ENCODE data around the gene TUBB6.

TUBB6 gene

DNA sequence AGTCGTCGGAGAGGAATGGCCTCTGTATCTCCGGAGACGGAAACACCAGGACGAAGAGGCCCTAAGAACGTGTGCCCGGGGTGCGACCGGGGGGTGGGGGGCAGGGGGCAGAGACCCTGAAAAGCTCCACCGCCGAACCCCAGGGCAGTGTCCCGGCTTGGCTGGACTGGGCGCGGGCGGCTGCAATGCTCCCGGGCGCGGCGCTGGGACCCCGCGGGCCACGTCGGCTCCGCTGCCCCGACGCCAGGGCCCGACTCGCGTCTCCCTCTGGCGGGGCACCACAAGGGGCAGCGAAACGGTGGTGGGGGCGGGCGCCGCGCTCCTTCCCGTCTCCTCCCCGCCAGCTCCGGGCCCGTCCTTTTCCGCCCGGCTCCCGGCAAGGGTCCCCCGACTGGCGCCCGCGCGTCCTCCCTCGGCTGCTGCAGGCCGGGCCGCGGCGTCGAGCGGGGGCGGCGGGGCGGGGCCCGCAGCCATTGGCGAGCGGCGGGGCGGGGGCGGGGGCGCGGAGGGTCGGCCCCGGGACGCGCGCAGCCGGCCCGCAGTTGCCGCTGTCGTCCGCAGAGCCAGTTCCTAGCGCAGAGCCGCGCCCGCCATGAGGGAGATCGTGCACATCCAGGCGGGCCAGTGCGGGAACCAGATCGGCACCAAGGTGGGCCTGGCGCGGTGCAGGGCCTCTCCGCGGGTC lies at the start of gene TUBB6:
TSS of gene TUBB6 (plus strand) at position 541 of the 685 bp plus-strand sequence. CDS start at position 593, 52 bp downstream.
- peak; percentile 75 for ATAC-seq
- Mint-ChIP-seq H3K36me3 (no peaks in the 10 kb centered on the region), H3K4me1 (peaks cover 24% of the 10 kb centered on the region), H3K9me3 (no peaks in the 10 kb centered on the region), H3K27ac (peak within 1 kb of the TSS; percentile 44), H3K27me3 (peaks cover 44% of the 10 kb centered on the region), H3K4me3 (peak within 1 kb of the TSS; percentile 78)

DNA sequence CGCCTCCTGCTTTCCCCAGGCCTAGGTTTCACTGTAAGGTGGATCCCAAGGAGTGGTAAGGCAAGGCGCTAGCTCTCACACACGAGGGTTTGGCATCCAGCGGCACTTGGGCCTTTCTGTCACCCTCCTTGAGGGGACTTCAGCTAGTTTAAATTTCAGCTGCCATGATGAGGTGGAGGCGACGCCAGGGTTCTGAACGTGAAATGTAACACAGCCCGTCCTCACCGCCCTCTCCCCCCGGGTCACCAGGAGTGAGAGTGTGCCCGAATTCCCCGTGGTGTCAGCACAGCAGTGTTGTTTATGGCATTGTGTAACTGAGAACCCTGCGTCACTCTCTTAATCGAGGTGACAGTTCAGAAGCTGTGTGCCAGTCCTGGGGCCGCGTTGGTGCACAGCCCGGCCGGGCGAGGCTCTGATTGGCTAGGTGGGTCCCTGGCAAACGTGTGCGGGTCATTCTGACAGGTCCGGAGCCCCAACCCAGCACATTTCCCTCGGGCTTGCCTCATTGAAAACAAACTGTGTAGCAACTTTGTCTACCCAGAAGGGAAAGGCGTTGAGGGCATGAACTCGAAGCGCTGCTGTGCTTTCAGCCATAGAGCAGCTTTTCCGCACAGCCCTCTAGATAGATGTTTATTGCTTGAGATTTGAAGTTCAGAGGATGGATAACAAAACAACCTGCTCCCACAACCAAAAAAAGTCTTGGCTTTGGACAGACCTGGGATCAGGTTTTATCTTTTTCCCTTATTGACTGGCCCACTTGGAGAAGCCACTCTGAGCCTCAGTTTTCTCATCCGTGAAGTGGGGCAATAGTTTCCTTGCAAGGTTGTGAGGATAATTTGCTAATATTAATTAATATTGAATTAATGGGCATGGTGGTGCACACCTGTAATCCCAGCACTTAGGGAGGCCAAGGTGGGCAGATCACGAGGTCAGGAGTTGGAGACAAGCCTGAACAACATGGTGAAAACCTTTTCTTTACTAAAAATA lies 49.0 kb upstream of the TUBB6 start:
- Mint-ChIP-seq H3K4me3 (no peak overlapping the region), H3K27me3 (peaks cover 53% of the 10 kb centered on the region)
- peak; percentile 40 for ATAC-seq

DNA sequence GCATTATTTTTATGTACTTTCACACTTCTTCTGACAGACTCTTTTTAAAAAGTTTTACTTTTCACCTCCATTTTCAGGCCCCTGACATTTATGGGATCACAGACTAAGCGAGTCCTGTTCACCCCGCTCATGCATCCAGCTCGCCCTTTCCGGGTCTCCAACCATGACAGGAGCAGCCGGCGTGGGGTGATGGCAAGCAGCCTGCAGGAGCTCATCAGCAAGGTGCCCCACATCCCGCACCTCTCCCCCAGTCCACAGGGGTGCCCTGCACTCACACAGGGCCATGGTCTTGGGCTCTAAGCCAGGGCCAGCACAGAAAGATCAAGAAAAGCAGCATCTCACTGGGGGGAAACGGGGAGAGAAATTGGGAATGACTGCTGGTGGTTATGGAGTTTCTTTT lies 45.3 kb upstream of the TUBB6 start:
- ATAC-seq = no peak
- Mint-ChIP-seq H3K4me1 (no peaks in the 10 kb centered on the region), H3K27ac (no peak overlapping the region), H3K36me3 (no peaks in the 10 kb centered on the region), H3K27me3 (peaks cover 36% of the 10 kb centered on the region), H3K9me3 (no peaks in the 10 kb centered on the region), H3K4me3 (no peak overlapping the region)

More for the DNA sequence above, 49.0 kb upstream of the TUBB6 start:
- Mint-ChIP-seq H3K27ac (no peak overlapping the region), H3K36me3 (no peaks in the 10 kb centered on the region), H3K4me1 (no peaks in the 10 kb centered on the region), H3K9me3 (no peaks in the 10 kb centered on the region)

DNA sequence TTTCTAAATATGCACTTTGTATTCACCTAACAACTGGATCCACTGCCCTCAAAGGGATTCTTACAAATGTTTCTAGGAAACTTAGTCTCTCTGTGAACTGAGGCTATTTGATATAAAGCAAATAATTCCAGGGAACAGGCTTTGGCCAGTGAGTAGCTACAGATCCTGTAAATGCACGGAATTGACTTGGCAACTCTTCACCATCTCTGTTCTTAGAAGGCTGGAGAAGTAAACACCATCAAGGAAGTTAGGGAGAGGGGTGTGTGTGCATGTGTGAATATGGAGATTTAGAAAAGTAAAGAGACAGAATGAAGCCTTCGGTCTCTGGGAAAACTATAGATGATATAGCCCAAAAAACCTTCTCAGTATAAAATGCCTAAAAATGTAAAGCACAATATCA lies 43.2 kb upstream of the TUBB6 start:
- no peaks in the 10 kb centered on the region for H3K36me3 Mint-ChIP-seq
- peaks cover 20% of the 10 kb centered on the region for H3K27me3 Mint-ChIP-seq
- no peak overlapping the region for H3K4me3 Mint-ChIP-seq
- no peak for ATAC-seq
- H3K4me1 Mint-ChIP-seq = no peaks in the 10 kb centered on the region
- H3K9me3 Mint-ChIP-seq = no peaks in the 10 kb centered on the region
- H3K27ac Mint-ChIP-seq = no peak overlapping the region

DNA sequence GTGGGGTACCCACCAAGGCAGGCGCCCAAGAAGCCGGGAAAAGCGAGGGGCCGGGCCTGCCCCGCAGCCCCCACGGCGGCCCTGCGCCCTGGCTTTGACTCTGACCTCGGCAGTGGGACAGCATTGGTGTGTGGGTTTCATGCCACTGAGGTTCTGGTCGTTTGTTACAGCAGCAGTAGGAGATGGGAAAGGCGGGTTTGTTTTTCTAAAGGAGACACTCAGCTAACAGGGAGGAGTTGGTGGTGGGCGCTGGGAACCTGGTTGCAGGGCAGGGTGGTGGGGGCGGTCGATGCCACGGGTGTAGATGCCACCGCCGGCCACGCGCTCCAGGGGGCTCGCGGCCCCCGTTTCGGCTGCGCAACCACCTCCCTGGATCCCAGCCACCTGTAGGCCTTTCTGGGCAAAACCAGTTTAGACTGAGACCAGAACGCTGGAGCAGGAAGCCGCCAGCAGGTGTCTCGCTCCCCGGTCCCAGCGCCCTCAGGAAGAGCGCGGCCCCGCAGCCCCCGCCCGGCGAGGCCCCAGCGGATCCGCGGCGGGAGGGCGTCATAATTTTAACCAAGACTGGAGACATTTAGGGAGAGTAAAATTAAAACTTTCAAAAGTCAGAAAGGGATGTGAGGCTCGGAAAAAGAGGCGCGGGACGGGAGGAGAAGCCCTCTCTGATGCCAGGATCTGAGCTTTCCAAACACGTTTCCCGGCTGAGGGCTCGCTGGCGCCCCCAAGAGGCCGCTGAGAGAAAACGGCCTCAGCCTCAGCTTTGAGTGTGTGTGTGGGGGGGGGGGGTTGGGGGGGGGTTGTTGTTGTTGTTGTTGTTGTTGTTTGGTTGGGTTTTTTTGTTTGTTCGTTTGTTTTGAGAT lies 36.4 kb upstream of the TUBB6 start:
- Mint-ChIP-seq H3K27ac (no peak overlapping the region), H3K36me3 (no peaks in the 10 kb centered on the region), H3K27me3 (peaks cover 41% of the 10 kb centered on the region), H3K4me1 (no peaks in the 10 kb centered on the region), H3K4me3 (peak overlapping the region; percentile 68), H3K9me3 (no peaks in the 10 kb centered on the region)
- ATAC-seq = peak; percentile 71

DNA sequence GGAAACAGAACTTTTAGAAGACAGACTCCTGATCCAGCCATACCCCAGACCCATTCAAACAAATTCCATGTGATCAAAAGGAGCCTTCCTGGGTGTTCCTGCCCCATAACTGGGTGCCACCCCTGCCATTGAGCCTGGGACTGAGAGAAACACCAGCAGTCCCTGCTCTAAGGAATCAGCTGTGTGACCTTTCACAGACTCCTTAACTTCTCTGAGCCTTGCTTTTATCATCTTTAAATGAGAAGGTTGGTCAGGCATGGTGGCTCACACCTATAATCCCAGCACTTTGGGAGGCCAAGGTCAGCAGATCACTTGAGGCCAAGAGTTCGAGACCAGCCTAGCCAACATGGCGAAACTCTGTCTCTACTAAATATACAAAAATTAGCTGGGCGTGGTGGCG lies 33.2 kb upstream of the TUBB6 start:
- Mint-ChIP-seq H3K9me3 (no peaks in the 10 kb centered on the region), H3K4me1 (no peaks in the 10 kb centered on the region), H3K36me3 (no peaks in the 10 kb centered on the region), H3K27ac (no peak overlapping the region), H3K27me3 (peaks cover 63% of the 10 kb centered on the region), H3K4me3 (no peak overlapping the region)
- no peak for ATAC-seq

DNA sequence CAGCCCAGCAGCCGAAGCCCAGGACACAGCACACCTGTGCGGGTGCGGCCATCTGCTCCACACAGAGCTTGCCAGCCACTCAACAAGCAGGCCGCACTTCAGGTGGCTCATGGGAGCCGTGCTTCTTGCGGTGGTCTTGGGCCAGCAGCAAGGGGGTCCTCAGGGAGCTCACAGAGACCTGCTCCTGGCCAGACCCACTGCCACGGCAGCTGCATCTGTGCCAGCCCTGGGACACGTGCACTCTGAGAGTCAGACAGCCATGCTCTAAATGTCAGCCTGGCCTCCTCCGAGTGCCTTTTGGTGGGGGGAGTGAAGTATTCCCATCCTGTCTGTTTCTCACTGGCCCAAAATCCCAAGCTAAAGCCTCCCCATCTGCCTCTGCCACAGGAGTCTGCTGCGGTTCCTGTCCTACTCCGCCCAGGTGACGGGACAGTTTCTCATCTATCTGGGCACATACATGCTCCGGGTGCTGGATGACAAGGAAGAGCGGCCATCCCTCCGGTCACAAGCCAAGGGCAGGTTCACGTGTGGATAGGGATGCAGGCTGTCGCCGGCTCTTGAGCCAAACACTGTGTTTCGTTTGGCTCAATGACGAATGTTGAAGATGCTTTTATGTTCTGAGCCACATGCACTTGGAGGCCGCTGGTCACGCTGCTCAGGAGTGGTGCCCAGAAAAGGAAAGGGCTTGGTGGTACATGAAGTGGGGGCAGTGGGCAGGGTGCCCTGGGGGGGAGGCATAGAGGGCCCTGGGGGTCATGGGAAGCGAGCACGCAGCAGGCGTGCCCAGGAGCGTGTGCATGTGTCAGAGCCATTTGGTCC lies 31.1 kb upstream of the TUBB6 start:
- no peak for ATAC-seq
- no peaks in the 10 kb centered on the region for H3K36me3 Mint-ChIP-seq
- H3K4me1 Mint-ChIP-seq = no peaks in the 10 kb centered on the region
- H3K9me3 Mint-ChIP-seq = no peaks in the 10 kb centered on the region
- H3K4me3 Mint-ChIP-seq = no peak overlapping the region
- peaks cover 78% of the 10 kb centered on the region for H3K27me3 Mint-ChIP-seq
- no peak overlapping the region for H3K27ac Mint-ChIP-seq

DNA sequence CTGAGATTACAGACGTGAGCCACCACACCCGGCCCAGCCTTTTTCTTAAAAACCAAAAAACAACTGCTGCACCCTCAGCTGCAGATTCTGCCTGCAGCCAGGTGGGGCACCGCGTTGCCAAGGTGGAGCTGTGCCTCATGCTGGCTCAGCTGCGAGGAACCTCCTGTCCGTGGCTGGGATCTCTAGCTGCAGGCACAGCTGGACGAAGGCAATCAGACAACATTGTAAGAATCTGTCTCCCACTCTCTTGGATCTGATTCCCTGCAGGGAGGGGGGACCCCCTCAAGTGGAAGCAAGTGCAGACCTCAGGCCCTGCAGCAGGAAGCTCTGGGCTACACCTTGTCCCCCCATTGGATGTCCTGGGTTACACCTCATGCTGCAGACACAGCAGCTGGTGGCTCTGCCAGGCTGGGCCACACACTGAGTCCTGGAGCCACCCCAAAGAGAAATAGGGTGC lies 29.8 kb upstream of the TUBB6 start:
- Mint-ChIP-seq H3K4me3 (no peak overlapping the region), H3K27ac (no peak overlapping the region), H3K27me3 (peaks cover 84% of the 10 kb centered on the region), H3K9me3 (no peaks in the 10 kb centered on the region), H3K36me3 (no peaks in the 10 kb centered on the region), H3K4me1 (no peaks in the 10 kb centered on the region)
- no peak for ATAC-seq

DNA sequence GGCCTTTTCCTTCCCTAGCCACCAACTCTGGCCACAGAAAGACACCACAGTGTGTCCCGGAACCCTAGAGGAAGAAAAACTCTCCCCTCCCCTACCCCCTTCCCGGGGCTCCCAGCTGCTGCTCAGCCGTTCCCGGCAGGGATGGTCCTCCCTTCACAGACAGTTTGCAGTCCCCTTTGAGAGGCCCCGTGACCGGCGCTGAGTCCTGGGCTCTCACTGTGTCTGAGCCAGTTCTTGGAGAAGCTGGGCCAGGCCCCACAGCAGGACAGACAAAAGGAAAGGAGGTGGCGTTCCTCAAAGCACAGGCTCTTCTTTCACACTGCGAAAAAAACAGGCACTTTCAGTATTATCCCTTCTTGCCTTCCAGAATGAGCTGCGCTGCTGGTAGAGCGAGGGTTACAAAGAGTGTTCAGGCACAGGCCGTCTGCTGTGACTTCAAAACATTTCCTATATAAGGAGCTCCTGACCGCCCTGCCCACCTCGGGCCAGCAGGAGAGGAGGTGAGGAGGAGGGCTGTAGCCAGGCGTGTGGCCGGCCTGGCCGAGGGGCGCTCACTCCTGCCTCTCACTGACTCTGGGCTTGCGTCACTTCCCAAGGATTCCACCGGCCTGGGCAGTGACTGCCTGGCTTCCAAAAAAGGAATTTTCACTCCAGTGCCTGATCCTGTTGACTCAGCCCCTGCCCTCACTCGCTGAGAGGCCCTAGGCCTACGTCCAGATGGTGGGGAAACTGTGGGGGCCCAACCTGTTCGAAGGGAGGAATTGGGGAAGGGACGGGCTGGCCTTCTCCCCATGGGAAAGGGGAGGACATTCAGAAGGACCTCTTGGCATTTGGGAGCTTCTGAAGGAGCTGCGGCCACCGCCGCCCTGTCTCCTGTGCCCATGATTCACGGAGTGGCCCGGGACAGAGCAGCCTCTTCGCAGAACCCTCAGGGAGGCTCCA lies 29.0 kb upstream of the TUBB6 start:
- H3K27me3 Mint-ChIP-seq = peaks cover 77% of the 10 kb centered on the region
- H3K4me3 Mint-ChIP-seq = no peak overlapping the region
- no peaks in the 10 kb centered on the region for H3K9me3 Mint-ChIP-seq
- H3K27ac Mint-ChIP-seq = no peak overlapping the region
- no peak for ATAC-seq
- H3K4me1 Mint-ChIP-seq = no peaks in the 10 kb centered on the region
- H3K36me3 Mint-ChIP-seq = no peaks in the 10 kb centered on the region

DNA sequence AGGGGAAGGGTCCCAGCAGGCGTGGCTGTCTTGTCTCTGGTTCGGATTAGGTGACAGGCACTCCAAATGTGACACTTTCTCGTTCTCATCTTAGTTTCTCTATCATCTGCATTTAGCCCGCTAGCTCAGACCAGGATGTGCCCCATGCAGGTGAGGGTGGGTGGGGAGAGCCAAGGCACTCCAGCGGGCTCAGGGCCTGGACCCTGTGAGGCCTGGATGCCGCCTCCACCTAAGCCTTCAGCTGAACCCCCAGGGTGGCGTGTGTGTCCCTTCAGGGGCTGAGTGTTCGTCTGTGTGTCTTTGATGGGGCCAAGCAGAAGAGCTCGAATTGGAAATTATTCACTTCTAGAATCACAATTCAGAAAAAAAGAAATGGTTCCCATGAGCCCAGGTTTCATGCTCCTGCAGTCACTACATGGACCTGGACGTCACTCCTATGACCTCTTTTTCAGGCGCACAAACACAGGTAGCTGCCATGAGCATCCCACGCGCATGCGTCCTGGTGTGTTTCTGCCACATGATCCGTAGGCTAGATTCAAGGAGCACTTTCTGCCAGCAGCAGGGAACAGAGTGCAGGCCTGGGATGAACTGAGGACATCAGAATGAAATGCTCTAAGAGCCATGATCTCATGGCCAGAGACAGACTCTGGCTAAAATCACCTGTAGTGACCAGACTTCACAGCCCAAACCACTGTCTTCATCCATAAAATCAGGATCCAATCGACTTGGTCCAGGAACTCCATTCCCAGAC lies 28.1 kb upstream of the TUBB6 start:
- no peak for ATAC-seq
- no peak overlapping the region for H3K27ac Mint-ChIP-seq
- no peaks in the 10 kb centered on the region for H3K4me1 Mint-ChIP-seq
- H3K4me3 Mint-ChIP-seq = no peak overlapping the region
- H3K9me3 Mint-ChIP-seq = no peaks in the 10 kb centered on the region
- peaks cover 71% of the 10 kb centered on the region for H3K27me3 Mint-ChIP-seq
- no peaks in the 10 kb centered on the region for H3K36me3 Mint-ChIP-seq

DNA sequence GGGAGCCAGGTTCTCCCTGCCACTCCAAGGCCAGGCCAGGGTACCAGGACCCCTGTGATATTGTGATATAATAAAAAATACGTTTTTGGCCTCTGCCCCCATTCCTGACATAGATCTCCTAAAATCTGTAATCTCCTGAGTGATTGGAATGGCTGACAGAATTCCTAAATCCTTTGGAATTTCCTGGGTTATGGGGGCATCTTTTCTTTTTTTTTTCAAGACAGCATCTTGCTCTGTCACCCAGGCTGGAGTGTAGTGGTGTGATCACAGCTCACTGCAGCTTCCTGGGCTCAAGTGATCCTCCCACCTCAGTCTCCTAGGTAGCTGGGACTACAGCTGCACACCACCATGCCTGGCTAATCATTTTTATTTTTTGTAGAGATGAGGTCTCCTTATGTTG lies 26.2 kb upstream of the TUBB6 start:
- no peak overlapping the region for H3K27ac Mint-ChIP-seq
- peaks cover 70% of the 10 kb centered on the region for H3K27me3 Mint-ChIP-seq
- H3K4me1 Mint-ChIP-seq = no peaks in the 10 kb centered on the region
- H3K4me3 Mint-ChIP-seq = no peak overlapping the region
- no peaks in the 10 kb centered on the region for H3K9me3 Mint-ChIP-seq
- no peak for ATAC-seq
- H3K36me3 Mint-ChIP-seq = no peaks in the 10 kb centered on the region

DNA sequence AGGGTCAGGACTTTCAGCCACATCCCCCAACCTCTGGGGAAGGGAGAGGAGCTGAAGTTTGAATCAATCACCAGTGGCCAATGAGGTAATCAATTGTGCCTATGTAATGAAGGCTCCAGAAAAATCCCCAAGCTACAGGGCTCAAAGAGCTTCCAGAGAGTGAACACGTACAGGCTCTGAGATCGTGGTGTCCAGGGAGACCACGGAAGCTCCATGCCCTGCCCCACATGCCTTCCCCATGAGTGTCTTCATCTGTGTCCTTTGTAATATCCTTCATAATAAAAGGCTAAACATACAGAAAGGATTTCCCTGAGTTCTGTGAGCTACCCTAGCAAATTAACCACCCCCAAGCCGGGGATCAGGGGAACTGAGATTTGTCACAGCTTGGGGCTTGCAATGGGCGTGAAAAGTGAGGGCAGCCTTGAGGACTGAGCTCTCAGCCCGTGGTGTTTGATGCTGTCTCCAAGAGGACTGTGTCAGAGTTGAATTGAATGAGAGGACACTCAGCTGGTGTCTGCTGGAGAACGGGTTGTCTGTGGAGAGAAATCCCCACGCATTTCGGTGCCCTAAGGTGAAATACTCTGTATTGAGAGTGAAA lies 25.5 kb upstream of the TUBB6 start:
- Mint-ChIP-seq H3K4me1 (peaks cover under 1% of the 10 kb centered on the region), H3K27me3 (peaks cover 70% of the 10 kb centered on the region), H3K9me3 (no peaks in the 10 kb centered on the region), H3K4me3 (no peak overlapping the region), H3K27ac (no peak overlapping the region), H3K36me3 (no peaks in the 10 kb centered on the region)
- ATAC-seq = no peak

DNA sequence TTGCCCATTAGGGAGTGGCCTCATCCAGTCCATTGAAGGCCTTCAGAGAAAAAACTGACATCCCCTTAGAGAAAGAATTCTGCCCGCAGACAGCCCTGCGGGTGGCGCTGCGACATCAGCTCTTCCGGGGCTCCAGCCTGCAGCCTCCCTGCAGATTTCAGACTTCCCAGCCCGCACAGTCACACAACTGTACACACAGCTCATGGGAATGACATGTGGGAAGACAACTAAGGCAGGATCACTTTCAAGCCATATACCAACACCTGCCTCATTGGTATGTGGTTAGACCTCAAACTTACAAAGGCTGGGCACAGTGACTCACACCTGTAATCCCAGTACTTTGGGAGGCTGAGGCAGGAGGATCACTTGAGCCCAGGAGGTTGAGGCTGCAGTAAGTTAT lies 24.8 kb upstream of the TUBB6 start:
- Mint-ChIP-seq H3K9me3 (no peaks in the 10 kb centered on the region), H3K36me3 (no peaks in the 10 kb centered on the region), H3K27me3 (peaks cover 70% of the 10 kb centered on the region), H3K4me3 (no peak overlapping the region), H3K4me1 (peaks cover 4% of the 10 kb centered on the region), H3K27ac (no peak overlapping the region)
- no peak for ATAC-seq
